ENCODE results near the gene OR51I2.

DNA sequence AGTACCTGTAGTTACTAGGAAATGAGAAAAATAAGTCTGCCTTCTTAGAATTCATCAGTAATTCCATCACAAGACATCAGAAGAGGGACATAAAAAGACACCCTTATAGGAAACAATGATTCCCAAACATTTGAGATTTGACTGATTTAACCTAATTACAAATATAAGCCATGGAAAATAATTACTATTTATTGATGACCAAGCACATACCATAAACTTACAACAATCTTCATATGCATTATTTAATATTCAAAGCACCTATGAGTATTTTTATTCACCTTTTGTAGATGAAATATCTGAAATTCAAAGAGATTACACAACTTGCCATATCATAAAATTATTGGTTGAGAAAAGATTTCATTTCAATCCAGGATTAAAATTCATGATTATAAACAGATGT lies 24.8 kb downstream of the OR51I2 start:
- no peak for TF ChIP-seq POLR2A (IDR thresholded peaks at IDR 0.05)
- TF ChIP-seq, protein P1, sequence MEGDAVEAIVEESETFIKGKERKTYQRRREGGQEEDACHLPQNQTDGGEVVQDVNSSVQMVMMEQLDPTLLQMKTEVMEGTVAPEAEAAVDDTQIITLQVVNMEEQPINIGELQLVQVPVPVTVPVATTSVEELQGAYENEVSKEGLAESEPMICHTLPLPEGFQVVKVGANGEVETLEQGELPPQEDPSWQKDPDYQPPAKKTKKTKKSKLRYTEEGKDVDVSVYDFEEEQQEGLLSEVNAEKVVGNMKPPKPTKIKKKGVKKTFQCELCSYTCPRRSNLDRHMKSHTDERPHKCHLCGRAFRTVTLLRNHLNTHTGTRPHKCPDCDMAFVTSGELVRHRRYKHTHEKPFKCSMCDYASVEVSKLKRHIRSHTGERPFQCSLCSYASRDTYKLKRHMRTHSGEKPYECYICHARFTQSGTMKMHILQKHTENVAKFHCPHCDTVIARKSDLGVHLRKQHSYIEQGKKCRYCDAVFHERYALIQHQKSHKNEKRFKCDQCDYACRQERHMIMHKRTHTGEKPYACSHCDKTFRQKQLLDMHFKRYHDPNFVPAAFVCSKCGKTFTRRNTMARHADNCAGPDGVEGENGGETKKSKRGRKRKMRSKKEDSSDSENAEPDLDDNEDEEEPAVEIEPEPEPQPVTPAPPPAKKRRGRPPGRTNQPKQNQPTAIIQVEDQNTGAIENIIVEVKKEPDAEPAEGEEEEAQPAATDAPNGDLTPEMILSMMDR (IDR thresholded peaks at IDR 0.05): no peak
